HL-60/S4 (cell line): Measurements from ENCODE around the gene B3GNT3.

ENCODE experiments used
- in situ Hi-C: fragments of 300-500 bp; cut with MboI; formaldehyde crosslinking; loops from 2 replicates; pipeline ENCODE4 v1.14.3; 2022; ENCODE audit warnings: low sequenced_read_pairs

B3GNT3 gene

DNA sequence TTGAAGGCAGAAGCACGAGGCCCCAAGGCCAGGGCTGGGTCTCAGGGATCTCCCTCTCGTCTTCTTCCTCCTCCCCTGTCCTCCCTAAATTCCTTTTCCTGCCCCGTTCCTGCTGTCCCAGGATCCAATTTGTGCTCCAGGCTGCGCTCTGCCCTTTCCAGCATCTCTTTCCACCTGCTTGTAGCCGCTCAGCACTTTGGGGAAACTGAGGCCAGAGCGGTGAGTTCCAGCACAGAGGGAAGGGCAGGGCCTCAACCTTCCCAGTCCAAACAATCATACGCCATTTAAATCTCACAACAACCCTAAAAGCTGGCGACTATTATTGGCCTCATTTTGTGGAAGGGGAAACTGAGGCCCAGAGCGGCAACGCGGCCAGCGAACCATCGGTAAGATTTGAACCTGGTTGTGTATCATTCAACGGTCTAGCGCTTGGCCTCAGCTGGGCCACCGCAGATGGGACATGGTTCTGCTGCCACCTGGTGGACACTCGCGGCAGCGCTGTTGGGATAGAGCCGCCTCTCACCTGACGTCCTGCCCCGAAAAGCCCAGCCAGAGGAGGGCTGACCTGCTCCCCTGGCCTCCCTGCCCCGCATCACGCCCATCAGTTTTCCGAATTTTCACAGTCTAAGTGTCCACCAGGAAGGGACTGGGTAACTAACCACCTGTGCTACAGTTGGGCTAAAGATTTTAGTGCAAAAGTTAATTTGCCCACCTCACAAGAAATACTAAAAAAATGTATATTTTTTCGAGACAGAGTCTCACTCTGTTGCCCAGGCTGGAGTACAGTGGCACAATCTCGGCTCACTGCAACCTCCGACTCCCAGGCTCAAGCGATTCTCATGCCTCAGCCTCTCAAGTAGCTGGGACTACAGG, 60.6 kb downstream of the B3GNT3 start:
- in situ Hi-C loops: loop anchor here (10.0 kb wide), 1 partner anchor 391 kb away; the partner anchor contains the start of gene NXNL1

DNA sequence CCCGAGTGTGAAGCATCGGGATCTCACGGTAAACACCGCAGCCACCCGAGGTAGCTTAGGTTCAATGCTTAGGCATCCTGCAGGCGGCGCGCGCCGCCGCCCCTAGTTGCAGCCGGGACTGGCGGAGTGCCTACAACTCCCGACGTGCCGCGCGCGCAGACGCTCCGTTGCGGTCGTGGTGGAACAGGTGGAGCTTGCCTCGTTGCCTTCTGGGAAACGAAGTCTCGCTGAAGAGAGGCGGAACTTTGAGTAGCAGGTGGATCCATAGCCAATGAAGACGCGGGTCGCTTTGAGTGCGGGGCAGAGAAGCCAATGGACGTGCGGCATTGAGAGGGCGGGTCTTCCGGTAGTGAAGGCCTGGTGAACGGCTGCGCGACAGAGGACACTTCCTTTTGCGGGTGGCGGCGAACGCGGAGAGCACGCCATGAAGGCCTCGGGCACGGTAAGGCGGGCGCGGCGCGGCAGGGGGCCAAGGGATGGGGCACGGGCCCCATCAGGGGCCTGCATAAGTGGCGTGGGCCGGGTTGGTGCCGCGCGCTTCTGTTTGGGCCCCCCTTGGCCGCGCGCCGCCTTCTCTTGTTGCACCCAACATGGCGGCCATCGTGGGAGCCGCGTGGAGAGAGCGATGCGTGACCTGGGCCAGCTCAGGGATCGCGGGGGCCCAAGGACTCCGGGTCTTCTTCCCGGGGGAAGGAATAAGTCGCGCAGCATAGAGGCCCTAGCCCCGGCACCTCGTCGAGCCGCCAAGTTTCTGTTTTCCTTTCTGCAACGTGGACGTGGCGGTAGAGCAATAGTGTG, 64.8 kb downstream of the B3GNT3 start, which contains the start of gene RPL18A:
Gene RPL18A (plus strand): TSS at position 378 of the 798 bp plus-strand sequence. CDS start 47 bp downstream, at position 425.
- in situ Hi-C loops: loop anchor here (10.0 kb wide), 3 partner anchors 65 to 395 kb away; partner anchors contain the start of gene NXNL1

DNA sequence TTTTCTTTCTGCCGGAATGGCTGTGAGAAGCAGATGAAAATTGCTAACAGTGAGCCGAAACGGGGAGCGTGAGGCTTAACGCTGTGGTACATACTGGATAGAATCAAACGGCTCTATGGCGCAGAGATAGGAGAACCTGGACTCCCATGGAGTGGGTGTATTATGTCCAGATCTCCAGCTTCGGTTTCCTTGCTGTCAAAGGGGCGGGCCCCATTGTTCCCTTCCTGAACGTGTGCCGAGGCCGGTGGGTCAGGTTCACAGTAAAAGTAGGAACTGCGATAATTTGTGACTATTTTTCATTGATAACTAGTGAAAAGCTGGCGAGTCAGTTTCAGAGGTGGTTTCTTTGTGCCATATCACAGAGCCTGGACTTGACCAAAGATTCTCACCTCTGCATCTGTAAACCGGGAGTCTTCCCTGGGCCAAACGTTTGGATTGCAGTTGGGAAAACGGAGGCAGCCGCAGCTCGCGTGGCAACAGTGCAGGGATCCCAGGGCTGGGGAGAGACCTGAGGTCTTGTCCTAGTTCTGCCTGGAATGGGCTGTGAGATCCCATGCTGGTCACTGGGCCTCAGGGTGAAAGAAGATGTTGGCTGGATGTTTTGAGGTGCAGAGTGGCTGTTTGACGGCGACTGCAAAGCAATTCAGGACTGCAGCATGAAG, 65.5 kb downstream of the B3GNT3 start:
- in situ Hi-C loops: loop anchor here (10.0 kb wide), 2 partner anchors 64 to 134 kb away; no protein-coding TSS in a partner anchor

DNA sequence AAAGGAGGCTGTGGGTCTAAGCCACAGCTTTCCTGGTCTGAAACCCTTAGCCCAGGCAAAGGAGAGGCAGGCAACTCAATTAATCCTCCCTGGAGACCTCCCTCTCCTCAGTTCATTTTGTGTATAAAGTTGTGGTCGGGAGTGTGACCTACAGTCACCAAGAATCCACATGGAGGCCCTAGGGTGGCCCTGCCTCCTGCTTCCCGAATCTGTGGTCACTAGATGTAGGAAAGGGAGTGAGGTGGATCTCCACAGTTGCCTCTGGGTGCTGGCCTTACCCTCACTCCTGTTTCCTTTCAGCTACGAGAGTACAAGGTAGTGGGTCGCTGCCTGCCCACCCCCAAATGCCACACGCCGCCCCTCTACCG, 66.0 kb downstream of the B3GNT3 start:
- in situ Hi-C loops: loop anchor here (10.0 kb wide), 2 partner anchors 64 to 134 kb away; no protein-coding TSS in a partner anchor

DNA sequence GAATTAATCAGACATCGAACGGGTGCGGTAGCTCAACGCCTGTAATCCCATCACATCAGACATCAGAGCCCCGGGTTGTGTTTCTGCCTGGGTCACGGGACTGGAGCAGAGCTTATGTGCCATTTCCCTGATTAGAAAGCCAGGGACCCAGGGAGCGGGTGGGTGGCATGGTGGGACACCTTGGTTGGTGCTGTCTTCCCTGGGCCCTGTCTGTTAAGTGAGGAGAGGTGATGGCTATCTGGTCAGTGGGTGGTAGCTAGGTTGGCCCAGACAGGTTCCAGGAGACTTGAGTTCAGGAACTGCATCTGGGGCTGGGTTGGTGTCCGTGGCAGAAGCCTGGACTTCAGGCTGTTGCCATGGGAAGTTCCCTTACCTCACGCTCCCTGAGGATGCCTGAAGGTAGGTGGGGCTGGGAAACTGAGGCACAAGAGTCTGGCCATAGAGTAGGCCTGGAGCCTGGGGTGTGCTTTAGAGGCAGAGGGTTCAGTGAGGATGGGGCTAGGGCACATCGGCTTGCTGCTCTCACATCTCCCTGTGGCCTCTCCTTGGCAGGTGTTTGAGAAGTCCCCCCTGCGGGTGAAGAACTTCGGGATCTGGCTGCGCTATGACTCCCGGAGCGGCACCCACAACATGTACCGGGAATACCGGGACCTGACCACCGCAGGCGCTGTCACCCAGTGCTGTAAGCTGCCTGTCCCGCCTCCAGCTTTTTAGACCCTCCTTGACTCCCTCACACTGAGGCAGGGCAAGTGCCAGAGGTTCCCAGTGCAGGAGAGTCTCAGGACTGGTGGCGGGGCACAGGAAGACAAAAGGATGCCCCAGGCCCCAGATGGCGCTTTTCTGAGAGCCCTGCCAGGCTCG, 66.8 kb downstream of the B3GNT3 start:
- in situ Hi-C loops: loop anchor here (10.0 kb wide), 2 partner anchors 63 to 133 kb away; no protein-coding TSS in a partner anchor

DNA sequence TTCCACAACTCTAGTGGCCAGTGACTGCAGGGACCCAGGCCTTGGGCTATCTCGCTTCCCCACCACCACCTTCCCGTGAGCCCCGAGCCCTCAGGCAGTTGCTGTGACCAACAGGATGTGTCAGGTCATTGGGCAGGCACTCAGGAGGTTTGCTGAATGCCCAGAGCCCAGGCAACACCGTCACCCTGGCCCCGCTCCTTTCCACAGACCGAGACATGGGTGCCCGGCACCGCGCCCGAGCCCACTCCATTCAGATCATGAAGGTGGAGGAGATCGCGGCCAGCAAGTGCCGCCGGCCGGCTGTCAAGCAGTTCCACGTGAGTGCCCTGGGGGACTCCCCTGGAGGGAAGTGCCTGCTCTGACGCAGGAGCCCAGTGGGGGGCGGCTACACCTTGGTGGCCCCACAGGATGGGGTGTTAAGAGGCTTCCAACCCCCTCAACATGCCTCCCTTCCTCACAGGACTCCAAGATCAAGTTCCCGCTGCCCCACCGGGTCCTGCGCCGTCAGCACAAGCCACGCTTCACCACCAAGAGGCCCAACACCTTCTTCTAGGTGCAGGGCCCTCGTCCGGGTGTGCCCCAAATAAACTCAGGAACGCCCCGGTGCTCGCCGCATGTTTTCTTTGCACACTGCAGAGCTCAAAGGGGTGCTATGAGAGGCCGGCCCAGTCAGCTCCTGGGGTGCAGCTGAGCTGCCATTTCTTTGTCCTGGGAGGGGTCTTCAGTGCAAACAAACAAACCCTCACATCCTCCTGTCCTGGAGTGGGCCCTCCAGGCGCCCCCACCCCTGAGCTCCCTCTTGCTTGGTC, 68.0 kb downstream of the B3GNT3 start:
- in situ Hi-C loops: loop anchor here (10.0 kb wide), 2 partner anchors 62 to 132 kb away; no protein-coding TSS in a partner anchor
